ENCODE data around the gene ZFP69B. TPM values are rescaled to one million over a fixed set of nuclear protein-coding genes. Genes with fewer than 3 reads are reported as not detected.

The ZFP69B gene
- total RNA-seq, 2 experiments from 2014 or later, result 1.8 to 2.4 TPM

DNA sequence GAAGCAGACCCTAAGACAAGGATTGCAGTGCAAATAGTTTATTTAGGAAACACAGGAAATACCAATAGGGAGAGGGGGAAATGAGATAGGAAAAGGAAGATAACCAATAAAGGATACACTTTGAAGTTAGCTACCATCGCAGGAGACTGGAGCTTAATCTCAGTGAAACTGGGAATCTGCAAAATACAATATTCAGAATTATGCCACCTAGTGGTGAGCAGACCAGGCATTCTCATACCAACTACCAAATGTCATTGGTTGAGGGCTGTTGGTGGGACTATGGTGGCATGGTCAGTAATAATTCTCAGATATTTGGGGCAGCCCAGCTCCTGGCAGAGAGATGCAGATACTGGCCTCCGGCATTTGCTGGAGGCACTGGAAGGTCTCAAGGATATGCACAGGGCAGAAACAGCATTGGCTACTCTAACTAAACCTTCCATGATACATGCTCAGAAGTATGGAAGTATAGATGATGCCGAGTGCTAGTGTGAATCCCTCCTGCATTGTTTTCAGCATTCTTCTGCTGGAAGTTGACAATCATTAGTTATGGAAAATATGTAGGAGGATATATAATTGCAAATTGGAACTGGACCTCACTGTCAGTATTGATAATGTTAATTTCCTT, 11.8 kb upstream of the ZFP69B start:
- no peaks in the 10 kb centered on the region for H3K27me3 Mint-ChIP-seq
- no peak overlapping the region for H3K4me3 Mint-ChIP-seq
- H3K4me1 Mint-ChIP-seq (ENCODE audit: low read depth), result no peaks in the 10 kb centered on the region
- CTCF ChIA-PET, result interaction anchor here (0.6 to 2.5 kb wide), 10 partner anchors 9 to 295 kb away, joined by 3 to 14 read pairs (median 4); partner anchors contain the start of gene ZFP69B
- no peaks in the 10 kb centered on the region for H3K36me3 Mint-ChIP-seq (ENCODE audit: low read depth)
- Histone ChIP-seq H3K27ac (ENCODE audit: low read depth in 1 of 2, low read length in 2 of 2) (no peak overlapping the region), H3K4me3 (ENCODE audit: low read length) (no peak overlapping the region), H3K4me1 (ENCODE audit: insufficient read depth, low read length) (no peaks in the 10 kb centered on the region), H3K27me3 (ENCODE audit: control insufficient read depth in 1 of 2, insufficient read depth in 2 of 2, low read length in 2 of 2) (no peaks in the 10 kb centered on the region), H3K9me3 (ENCODE audit: control insufficient read depth in 1 of 2, insufficient read depth in 1 of 2, low read length in 2 of 2) (no peaks in the 10 kb centered on the region), H3K36me3 (ENCODE audit: insufficient read depth, low read length) (no peaks in the 10 kb centered on the region)
- ATAC-seq (ENCODE audit: poor library complexity) (peak; percentile 44), DNase-seq (peak in 4 of 14 experiments; percentile 37 to 63 (median 54))
- POLR2A ChIA-PET, result interaction anchor here (1.2 kb wide), 1 partner anchor 93 kb away, joined by 4 read pairs; the partner anchor contains the start of gene ZNF684
- H3K27ac Mint-ChIP-seq, result no peak overlapping the region
- no peaks in the 10 kb centered on the region for H3K9me3 Mint-ChIP-seq
- TF ChIP-seq, protein P1, sequence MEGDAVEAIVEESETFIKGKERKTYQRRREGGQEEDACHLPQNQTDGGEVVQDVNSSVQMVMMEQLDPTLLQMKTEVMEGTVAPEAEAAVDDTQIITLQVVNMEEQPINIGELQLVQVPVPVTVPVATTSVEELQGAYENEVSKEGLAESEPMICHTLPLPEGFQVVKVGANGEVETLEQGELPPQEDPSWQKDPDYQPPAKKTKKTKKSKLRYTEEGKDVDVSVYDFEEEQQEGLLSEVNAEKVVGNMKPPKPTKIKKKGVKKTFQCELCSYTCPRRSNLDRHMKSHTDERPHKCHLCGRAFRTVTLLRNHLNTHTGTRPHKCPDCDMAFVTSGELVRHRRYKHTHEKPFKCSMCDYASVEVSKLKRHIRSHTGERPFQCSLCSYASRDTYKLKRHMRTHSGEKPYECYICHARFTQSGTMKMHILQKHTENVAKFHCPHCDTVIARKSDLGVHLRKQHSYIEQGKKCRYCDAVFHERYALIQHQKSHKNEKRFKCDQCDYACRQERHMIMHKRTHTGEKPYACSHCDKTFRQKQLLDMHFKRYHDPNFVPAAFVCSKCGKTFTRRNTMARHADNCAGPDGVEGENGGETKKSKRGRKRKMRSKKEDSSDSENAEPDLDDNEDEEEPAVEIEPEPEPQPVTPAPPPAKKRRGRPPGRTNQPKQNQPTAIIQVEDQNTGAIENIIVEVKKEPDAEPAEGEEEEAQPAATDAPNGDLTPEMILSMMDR (IDR thresholded peaks at IDR 0.05), result peak; percentile 81
- intact Hi-C loops (cut with DNase I, micrococcal nuclease), result loop anchor here (2.0 kb wide), 2 partner anchors 286 to 294 kb away; no protein-coding TSS in a partner anchor

DNA sequence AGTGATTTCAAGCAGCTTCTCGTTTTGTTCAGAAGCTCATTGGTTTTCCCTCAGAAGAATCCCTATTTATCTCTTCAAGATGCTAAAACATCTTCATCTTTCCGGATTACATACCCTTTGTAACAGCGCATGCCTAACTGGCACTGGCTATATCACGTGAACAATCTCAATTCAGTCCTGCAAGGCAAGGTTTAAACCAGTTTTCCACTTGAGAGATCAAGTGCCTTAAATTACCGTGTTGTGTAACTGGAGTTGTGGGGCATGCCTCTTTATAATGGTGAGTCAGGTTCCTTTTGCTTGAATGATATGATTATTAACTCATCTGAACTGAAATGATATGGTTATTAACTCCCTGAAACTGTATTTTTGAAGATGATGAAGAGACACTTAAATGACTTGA, 11.0 kb upstream of the ZFP69B start:
- no peak for ATAC-seq (ENCODE audit: poor library complexity)
- no peaks in the 10 kb centered on the region for H3K9me3 Mint-ChIP-seq
- no peaks in the 10 kb centered on the region for H3K27me3 ChIP-seq (ENCODE audit: control insufficient read depth in 1 of 2, insufficient read depth in 2 of 2, low read length in 2 of 2)
- TF ChIP-seq, protein P1 (IDR thresholded peaks at IDR 0.05), result no peak
- no peak overlapping the region for H3K4me3 ChIP-seq (ENCODE audit: low read length)
- ChIA-PET CTCF (interaction anchor here (1.2 to 2.5 kb wide), 5 partner anchors 12 to 286 kb away, joined by 3 to 14 read pairs (median 4); partner anchors contain the start of gene ZFP69B), POLR2A (interaction anchor here (1.2 kb wide), 1 partner anchor 92 kb away, joined by 4 read pairs; the partner anchor contains the start of gene ZNF684)
- no peak overlapping the region for H3K27ac Mint-ChIP-seq
- no peaks in the 10 kb centered on the region for H3K27me3 Mint-ChIP-seq
- no peak for DNase-seq
- H3K27ac ChIP-seq (ENCODE audit: low read depth in 1 of 2, low read length in 2 of 2), result no peak overlapping the region
- no peaks in the 10 kb centered on the region for H3K36me3 Mint-ChIP-seq (ENCODE audit: low read depth)
- H3K4me1 ChIP-seq (ENCODE audit: insufficient read depth, low read length), result no peaks in the 10 kb centered on the region
- intact Hi-C loops (cut with DNase I, micrococcal nuclease), result loop anchor here (2.0 kb wide), 2 partner anchors 286 to 294 kb away; no protein-coding TSS in a partner anchor
- H3K9me3 ChIP-seq (ENCODE audit: control insufficient read depth in 1 of 2, insufficient read depth in 1 of 2, low read length in 2 of 2), result no peaks in the 10 kb centered on the region
- no peaks in the 10 kb centered on the region for H3K4me1 Mint-ChIP-seq (ENCODE audit: low read depth)
- H3K36me3 ChIP-seq (ENCODE audit: insufficient read depth, low read length), result no peaks in the 10 kb centered on the region
- no peak overlapping the region for H3K4me3 Mint-ChIP-seq

DNA sequence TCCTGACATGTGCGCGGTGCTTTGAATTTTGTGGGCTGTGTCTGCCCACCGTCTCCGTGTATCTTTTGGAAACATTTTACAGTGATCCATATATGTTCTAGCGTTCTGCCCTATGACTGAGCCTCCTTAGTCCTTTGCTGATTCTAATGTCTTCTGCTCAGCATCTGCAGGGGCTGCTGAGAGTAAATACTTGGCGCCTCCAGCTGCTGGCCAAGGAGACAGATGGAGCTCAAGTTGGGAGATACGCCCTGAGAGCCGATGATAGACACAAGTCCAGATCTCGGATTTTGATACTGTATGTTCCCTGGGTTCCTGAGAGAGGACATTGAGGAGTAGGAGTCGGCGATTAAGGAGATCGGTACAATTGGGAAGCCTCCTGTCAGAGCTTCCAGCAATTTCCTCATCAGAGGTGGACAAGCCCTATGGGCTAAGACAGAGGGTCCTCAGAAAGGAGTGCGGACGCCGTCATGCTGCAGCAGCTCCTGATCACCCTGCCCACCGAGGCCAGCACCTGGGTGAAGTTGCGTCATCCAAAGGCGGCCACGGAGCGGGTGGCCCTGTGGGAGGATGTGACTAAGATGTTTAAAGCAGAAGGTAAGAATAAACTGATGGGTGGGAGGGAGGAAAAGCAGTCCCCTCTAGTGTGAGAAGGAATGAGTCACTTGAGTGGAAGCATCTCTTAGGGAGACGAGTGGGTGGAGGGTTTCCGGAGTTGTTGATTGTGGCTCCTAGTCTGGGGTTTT, 390 bp downstream of the ZFP69B start:
- TF ChIP-seq, protein P1 (IDR thresholded peaks at IDR 0.05), result no peak
- Histone ChIP-seq H3K36me3 (ENCODE audit: insufficient read depth, low read length) (no peaks in the 10 kb centered on the region), H3K27ac (ENCODE audit: low read depth in 1 of 2, low read length in 2 of 2) (peak overlapping the region; percentile 49 to 70), H3K27me3 (ENCODE audit: control insufficient read depth in 1 of 2, insufficient read depth in 2 of 2, low read length in 2 of 2) (no peaks in the 10 kb centered on the region), H3K9me3 (ENCODE audit: control insufficient read depth in 1 of 2, insufficient read depth in 1 of 2, low read length in 2 of 2) (peaks cover 22 to 23% of the 10 kb centered on the region in 2 experiments), H3K4me1 (ENCODE audit: insufficient read depth, low read length) (peaks cover 17% of the 10 kb centered on the region), H3K4me3 (ENCODE audit: low read length) (peak overlapping the region; percentile 78)
- intact Hi-C loops (cut with DNase I, micrococcal nuclease), result loop anchor here in 1 of 2 experiments (2.0 to 5.0 kb wide), 2 partner anchors 57 to 80 kb away; partner anchors contain the start of genes EXO5 and ZNF684
- H3K9me3 Mint-ChIP-seq, result peaks cover 17% of the 10 kb centered on the region
- H3K27me3 Mint-ChIP-seq, result no peaks in the 10 kb centered on the region
- POLR2A ChIA-PET, result interaction anchor here (0.7 to 2.3 kb wide), 14 partner anchors 16 to 712 kb away, joined by 3 to 8 read pairs (median 5); partner anchors contain the start of genes EXO5, PPIE, RLF and ZFP69
- H3K27ac Mint-ChIP-seq, result peak overlapping the region; percentile 84
- H3K36me3 Mint-ChIP-seq (ENCODE audit: low read depth), result peaks cover 62% of the 10 kb centered on the region
- ATAC-seq (ENCODE audit: poor library complexity) (peak; percentile 74), DNase-seq (peak; percentile 16 to 87 (median 68))
- CTCF ChIA-PET, result interaction anchor here (1.4 to 2.1 kb wide), 3 partner anchors 12 to 81 kb away, joined by 3 to 10 read pairs (median 6); partner anchors contain the start of genes ZFP69 and ZNF684
- peak overlapping the region; percentile 91 for H3K4me3 Mint-ChIP-seq
- H3K4me1 Mint-ChIP-seq (ENCODE audit: low read depth), result peaks cover 27% of the 10 kb centered on the region

All from CD4-positive, alpha-beta T cell (primary cell).